Measurements from ENCODE around the gene STAB2. TPM values are rescaled to one million over a fixed set of nuclear protein-coding genes. Genes with fewer than 3 reads are reported as not detected.

Gene STAB2
- total RNA-seq, 1 donor from 2014 or later, result not detected

DNA sequence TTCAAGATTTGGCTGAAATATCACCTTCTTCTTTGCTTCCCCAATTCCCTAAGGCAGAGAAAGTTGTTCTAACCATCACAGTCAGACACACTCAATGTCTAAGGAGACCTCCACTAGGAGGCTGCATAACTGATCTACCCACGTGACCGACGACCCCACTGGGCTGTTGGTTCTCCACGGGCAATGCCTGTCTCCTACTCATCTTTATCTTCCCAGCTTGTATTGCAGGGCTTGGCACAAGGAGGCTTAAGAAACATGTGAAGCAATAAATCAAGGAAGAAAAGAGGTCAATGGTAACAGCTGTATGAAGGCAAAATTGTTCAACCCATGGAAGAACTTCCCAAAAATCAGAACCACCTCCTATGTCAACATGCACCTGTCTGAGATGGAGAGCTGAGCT is 226.9 kb downstream of the STAB2 start:
- no peak for TF ChIP-seq CTCF (IDR thresholded peaks at IDR 0.05)
- Mint-ChIP-seq H3K4me1 (ENCODE audit: unreplicated experiment) (peaks cover 2% of the 10 kb centered on the region), H3K9me3 (ENCODE audit: unreplicated experiment) (no peaks in the 10 kb centered on the region), H3K27ac (ENCODE audit: unreplicated experiment) (no peak overlapping the region), H3K4me3 (ENCODE audit: unreplicated experiment) (no peak overlapping the region), H3K36me3 (ENCODE audit: unreplicated experiment) (peaks cover 13% of the 10 kb centered on the region), H3K27me3 (ENCODE audit: unreplicated experiment) (no peaks in the 10 kb centered on the region)
- no peak for DNase-seq (ENCODE audit: extremely low spot score, unreplicated experiment)

DNA sequence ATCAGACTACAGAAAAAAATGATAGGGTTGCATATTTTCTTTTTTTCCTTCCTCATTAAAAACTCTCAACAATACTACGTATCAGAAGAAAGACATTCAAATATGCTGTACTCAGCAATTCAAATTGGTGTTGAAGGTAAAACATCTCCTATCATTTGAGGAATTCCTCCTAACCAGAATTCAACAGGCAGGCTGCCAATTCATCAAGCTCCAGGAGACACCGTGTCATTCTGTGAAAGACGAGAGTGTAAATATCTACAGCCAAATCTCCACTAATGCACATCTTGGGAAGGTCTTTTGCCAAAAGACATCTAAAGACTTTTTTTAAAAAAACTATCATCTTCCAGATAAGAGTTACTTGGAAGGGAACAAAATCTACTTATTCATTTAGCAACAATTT is 227.4 kb downstream of the STAB2 start:
- no peak for DNase-seq (ENCODE audit: extremely low spot score, unreplicated experiment)
- Mint-ChIP-seq H3K4me3 (ENCODE audit: unreplicated experiment) (no peak overlapping the region), H3K4me1 (ENCODE audit: unreplicated experiment) (peaks cover 2% of the 10 kb centered on the region), H3K27me3 (ENCODE audit: unreplicated experiment) (no peaks in the 10 kb centered on the region), H3K36me3 (ENCODE audit: unreplicated experiment) (peaks cover 10% of the 10 kb centered on the region), H3K27ac (ENCODE audit: unreplicated experiment) (no peak overlapping the region), H3K9me3 (ENCODE audit: unreplicated experiment) (no peaks in the 10 kb centered on the region)
- TF ChIP-seq CTCF (IDR thresholded peaks at IDR 0.05), result no peak

Other genes with a start within 250 kb of the STAB2 start
- gene C12orf42, start 91.3 kb upstream of the STAB2 start, total RNA-seq, result not detected in 2 replicates